WTC11 (cell line): ENCODE measurements around the gene ADAM17. TPM values are rescaled to one million over a fixed set of nuclear protein-coding genes. Genes with fewer than 3 reads are reported as not detected.

Experiments
- ATAC-seq: fragments of 200-7000 bp; cut with Tn5 transposase; 2 replicates; pipeline ENCODE4 v1.10.0; 2021; ENCODE audit warnings: mild to moderate bottlenecking, moderate library complexity
- CTCF ChIA-PET: fragments of 300-600 bp; sonication (Branson Sonifier 250); formaldehyde crosslinking; loops from one replicate; lab custom pipeline; 2021; ENCODE audit warnings: antibody characterized with exemption; lab: Charles Lee
- POLR2A ChIA-PET: fragments of 350-600 bp; sonication (Branson Sonifier 250); formaldehyde crosslinking; loops from one replicate; lab custom pipeline; 2021; ENCODE audit warnings: antibody characterized with exemption; lab: Charles Lee
- DNase-seq: peaks from one replicate; pipeline ENCODE4 v3.0.0; 2021; ENCODE audit warnings: low spot score
- H3K27ac Mint-ChIP-seq: 2 replicates; pipeline ENCODE4 v1.8.0; 2021; ENCODE audit warnings: mixed read lengths
- H3K27me3 Mint-ChIP-seq: 2 replicates; pipeline ENCODE4 v1.8.0; 2021; ENCODE audit warnings: low read depth, mild to moderate bottlenecking, moderate library complexity, mixed read lengths
- H3K36me3 Mint-ChIP-seq: 2 replicates; pipeline ENCODE4 v1.8.0; 2021; ENCODE audit warnings: mixed read lengths
- H3K4me1 Mint-ChIP-seq: 2 replicates; pipeline ENCODE4 v1.8.0; 2022; ENCODE audit warnings: mixed read lengths
- H3K4me3 Mint-ChIP-seq: 2 replicates; pipeline ENCODE4 v1.8.0; 2021; ENCODE audit warnings: mild to moderate bottlenecking, moderate library complexity, mixed read lengths
- H3K9me3 Mint-ChIP-seq: 2 replicates; pipeline ENCODE4 v1.8.0; 2021; ENCODE audit warnings: mixed read lengths
- ATF3 ChIP-seq: sonication (generic); formaldehyde crosslinking; conservative IDR thresholded peaks from 2 replicates; pipeline ENCODE4 v1.8.1; 2022; ENCODE audit warnings: mild to moderate bottlenecking, missing genetic modification reagents
- ATF6 ChIP-seq: sonication (generic); formaldehyde crosslinking; IDR thresholded peaks from 2 replicates; pipeline ENCODE4 v1.8.1; 2023; ENCODE audit warnings: mild to moderate bottlenecking, missing genetic modification reagents
- CREB1 ChIP-seq: sonication (generic); formaldehyde crosslinking; IDR thresholded peaks from 2 replicates; pipeline ENCODE4 v1.8.0; 2023; ENCODE audit warnings: mild to moderate bottlenecking, missing genetic modification reagents
- E2F4 ChIP-seq: sonication (generic); formaldehyde crosslinking; IDR thresholded peaks from 2 replicates; pipeline ENCODE4 v1.8.1; 2022; ENCODE audit warnings: low read depth, mild to moderate bottlenecking, moderate library complexity, missing genetic modification reagents, borderline replicate concordance
- HMGA2 ChIP-seq: fragments of 250-450 bp; sonication (Bioruptor Pico); IDR thresholded peaks from 2 replicates; pipeline ENCODE4 v1.4.0; 2021; ENCODE audit warnings: mild to moderate bottlenecking, moderate library complexity
- JAZF1 ChIP-seq: fragments of 250-450 bp; sonication (Bioruptor Pico); IDR thresholded peaks from 2 replicates; pipeline ENCODE4 v1.9.0; 2021; ENCODE audit warnings: moderate library complexity, mild to moderate bottlenecking, inconsistent platforms
- PREB ChIP-seq: sonication (generic); formaldehyde crosslinking; IDR thresholded peaks from 2 replicates; pipeline ENCODE4 v1.8.1; 2022; ENCODE audit warnings: mild to moderate bottlenecking, missing genetic modification reagents, moderate library complexity, borderline replicate concordance
- SMAD3 ChIP-seq: sonication (generic); formaldehyde crosslinking; IDR thresholded peaks from 2 replicates; pipeline ENCODE4 v1.8.0; 2022; ENCODE audit warnings: missing genetic modification reagents, mild to moderate bottlenecking, borderline replicate concordance
- ZBTB43 ChIP-seq: sonication (generic); formaldehyde crosslinking; IDR thresholded peaks from 2 replicates; pipeline ENCODE4 v1.8.1; 2023; ENCODE audit warnings: mild to moderate bottlenecking, missing genetic modification reagents
- ZNF121 ChIP-seq: sonication (generic); formaldehyde crosslinking; IDR thresholded peaks from 2 replicates; pipeline ENCODE4 v1.8.0; 2023; ENCODE audit warnings: missing genetic modification reagents
- total RNA-seq: library from RNA; stranded (reverse); gene quantifications from 3 replicates; pipeline ENCODE4 v1.2.3, GENCODE V29; 2021
- TF ChIP-seq, protein P1 (sequence below): sonication (generic); formaldehyde crosslinking; IDR thresholded peaks from 2 replicates; pipeline ENCODE4 v1.8.0; 2022; ENCODE audit warnings: missing genetic modification reagents
- TF ChIP-seq, protein P2 (sequence below): sonication (generic); formaldehyde crosslinking; IDR thresholded peaks from 2 replicates; pipeline ENCODE4 v1.8.0; 2023; ENCODE audit warnings: mild to moderate bottlenecking, missing genetic modification reagents
- TF ChIP-seq, protein P3 (sequence below): fragments of 250-450 bp; sonication (Bioruptor Pico); conservative IDR thresholded peaks from 2 replicates; pipeline ENCODE4 v1.9.0; 2021; ENCODE audit warnings: mild to moderate bottlenecking

The ADAM17 gene
- total RNA-seq, 1 experiment from 2014 or later = 25.9 TPM

DNA sequence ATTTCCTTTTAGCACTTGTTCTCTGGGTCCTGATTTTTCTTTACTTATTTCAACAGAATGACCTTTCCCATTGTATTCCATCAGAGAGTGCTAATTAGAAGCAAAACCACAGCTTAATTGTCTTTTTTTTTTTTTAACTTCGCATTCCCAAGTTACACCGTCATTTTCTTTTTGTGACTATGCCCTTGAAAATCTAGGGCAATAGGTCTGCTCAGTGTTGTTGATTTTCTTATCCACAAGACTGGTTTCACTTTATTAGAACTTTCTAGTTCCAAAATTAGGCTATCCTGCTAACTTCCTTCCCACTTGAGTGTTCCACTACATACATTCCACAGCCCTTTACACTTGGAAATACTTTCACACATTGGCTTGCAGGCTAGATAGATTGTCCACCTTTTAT is 18.7 kb upstream of the ADAM17 start (continued):
- TF ChIP-seq, protein P1, sequence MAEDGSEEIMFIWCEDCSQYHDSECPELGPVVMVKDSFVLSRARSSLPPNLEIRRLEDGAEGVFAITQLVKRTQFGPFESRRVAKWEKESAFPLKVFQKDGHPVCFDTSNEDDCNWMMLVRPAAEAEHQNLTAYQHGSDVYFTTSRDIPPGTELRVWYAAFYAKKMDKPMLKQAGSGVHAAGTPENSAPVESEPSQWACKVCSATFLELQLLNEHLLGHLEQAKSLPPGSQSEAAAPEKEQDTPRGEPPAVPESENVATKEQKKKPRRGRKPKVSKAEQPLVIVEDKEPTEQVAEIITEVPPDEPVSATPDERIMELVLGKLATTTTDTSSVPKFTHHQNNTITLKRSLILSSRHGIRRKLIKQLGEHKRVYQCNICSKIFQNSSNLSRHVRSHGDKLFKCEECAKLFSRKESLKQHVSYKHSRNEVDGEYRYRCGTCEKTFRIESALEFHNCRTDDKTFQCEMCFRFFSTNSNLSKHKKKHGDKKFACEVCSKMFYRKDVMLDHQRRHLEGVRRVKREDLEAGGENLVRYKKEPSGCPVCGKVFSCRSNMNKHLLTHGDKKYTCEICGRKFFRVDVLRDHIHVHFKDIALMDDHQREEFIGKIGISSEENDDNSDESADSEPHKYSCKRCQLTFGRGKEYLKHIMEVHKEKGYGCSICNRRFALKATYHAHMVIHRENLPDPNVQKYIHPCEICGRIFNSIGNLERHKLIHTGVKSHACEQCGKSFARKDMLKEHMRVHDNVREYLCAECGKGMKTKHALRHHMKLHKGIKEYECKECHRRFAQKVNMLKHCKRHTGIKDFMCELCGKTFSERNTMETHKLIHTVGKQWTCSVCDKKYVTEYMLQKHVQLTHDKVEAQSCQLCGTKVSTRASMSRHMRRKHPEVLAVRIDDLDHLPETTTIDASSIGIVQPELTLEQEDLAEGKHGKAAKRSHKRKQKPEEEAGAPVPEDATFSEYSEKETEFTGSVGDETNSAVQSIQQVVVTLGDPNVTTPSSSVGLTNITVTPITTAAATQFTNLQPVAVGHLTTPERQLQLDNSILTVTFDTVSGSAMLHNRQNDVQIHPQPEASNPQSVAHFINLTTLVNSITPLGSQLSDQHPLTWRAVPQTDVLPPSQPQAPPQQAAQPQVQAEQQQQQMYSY (CRISPR knock-in tag) = no peak
- TF ChIP-seq JAZF1 (CRISPR knock-in tag) (no peak), E2F4 (CRISPR knock-in tag) (no peak), SMAD3 (CRISPR knock-in tag) (no peak), CREB1 (CRISPR knock-in tag) (no peak)
- TF ChIP-seq, protein P2, sequence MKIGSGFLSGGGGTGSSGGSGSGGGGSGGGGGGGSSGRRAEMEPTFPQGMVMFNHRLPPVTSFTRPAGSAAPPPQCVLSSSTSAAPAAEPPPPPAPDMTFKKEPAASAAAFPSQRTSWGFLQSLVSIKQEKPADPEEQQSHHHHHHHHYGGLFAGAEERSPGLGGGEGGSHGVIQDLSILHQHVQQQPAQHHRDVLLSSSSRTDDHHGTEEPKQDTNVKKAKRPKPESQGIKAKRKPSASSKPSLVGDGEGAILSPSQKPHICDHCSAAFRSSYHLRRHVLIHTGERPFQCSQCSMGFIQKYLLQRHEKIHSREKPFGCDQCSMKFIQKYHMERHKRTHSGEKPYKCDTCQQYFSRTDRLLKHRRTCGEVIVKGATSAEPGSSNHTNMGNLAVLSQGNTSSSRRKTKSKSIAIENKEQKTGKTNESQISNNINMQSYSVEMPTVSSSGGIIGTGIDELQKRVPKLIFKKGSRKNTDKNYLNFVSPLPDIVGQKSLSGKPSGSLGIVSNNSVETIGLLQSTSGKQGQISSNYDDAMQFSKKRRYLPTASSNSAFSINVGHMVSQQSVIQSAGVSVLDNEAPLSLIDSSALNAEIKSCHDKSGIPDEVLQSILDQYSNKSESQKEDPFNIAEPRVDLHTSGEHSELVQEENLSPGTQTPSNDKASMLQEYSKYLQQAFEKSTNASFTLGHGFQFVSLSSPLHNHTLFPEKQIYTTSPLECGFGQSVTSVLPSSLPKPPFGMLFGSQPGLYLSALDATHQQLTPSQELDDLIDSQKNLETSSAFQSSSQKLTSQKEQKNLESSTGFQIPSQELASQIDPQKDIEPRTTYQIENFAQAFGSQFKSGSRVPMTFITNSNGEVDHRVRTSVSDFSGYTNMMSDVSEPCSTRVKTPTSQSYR = no peak

GRCh38 chr2:9573840-9574239 is 18.2 kb upstream of the ADAM17 start:
- TF ChIP-seq ATF3 (CRISPR knock-in tag) (no peak), ZNF121 (CRISPR knock-in tag) (0 out of 2 replicates have a peak, but pooled peaks have one; percentile 28), ZBTB43 (CRISPR knock-in tag) (no peak), PREB (CRISPR knock-in tag) (no peak), HMGA2 (CRISPR knock-in tag) (no peak), ATF6 (CRISPR knock-in tag) (no peak)
- TF ChIP-seq, protein P3, sequence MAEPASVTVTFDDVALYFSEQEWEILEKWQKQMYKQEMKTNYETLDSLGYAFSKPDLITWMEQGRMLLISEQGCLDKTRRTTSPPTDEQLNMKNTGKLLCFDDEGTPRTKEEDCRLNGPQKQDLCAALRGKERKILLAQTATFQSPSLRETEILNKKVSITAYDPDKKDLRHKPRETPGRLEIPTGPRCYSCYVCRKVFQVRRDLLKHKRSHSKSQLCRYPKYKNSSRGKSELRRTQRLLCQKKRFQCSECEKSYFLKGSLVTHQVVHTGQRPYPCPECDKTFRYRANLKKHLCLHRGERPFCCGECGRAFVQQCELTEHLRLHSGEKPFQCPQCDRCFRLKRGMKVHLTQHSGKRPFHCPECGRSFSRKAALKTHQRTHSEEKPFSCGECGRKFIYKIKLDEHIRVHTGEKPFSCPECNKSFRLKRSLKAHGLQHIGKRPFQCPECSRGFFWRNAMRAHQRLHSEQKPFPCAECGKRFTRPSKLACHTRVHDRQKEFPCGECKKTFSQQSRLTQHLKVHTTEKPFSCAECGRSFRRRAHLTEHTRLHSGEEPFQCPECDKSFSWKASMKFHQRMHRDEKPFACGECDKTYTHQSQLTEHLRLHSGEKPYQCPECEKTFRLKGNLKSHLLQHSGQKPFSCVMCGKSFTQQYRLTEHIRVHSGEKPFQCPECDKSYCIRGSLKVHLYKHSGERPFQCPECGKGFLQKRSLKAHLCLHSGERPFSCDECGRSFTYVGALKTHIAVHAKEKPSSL (CRISPR knock-in tag) = no peak
- no peaks in the 10 kb centered on the region for H3K9me3 Mint-ChIP-seq
- peak; percentile 76 for ATAC-seq
- no peak overlapping the region for H3K27ac Mint-ChIP-seq
- no peaks in the 10 kb centered on the region for H3K36me3 Mint-ChIP-seq
- H3K4me1 Mint-ChIP-seq = no peaks in the 10 kb centered on the region
- ChIA-PET POLR2A (no interaction called here), CTCF (interaction anchor here (0.6 to 1.3 kb wide), 2 partner anchors 18 to 99 kb away, joined by 4 to 9 read pairs; partner anchors contain the start of gene ADAM17)
- DNase-seq = no peak
- no peak overlapping the region for H3K4me3 Mint-ChIP-seq
- no peaks in the 10 kb centered on the region for H3K27me3 Mint-ChIP-seq
